ENCODE data around the gene ATF5.
"Not testable (repeated sequence)": the region's sequence is repeated elsewhere in the genome, so short reads cannot be mapped to it uniquely, and the experiment has no call there.

Gene ATF5

DNA sequence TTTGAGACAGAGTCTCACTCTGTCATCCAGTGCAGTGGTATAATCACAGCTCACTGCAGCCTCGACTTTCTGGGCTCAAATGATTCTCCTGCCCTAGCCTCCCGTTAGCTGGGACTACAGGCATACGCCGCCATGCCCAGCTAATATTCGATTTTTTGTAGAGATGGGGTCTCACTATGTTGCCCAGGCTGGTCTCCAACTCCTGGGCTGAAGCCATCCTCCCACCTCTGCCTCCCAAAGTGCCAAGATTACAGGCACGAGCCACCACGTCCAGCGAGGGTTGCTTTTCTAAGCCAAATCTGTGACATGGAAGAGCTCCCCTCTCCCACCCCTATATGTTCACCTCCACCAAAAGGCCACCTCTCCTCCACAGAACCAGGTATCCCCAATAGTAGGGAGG is 10.9 kb upstream of the ATF5 start:
- DNase-seq (ENCODE audit: extremely low read depth, low read depth), result no peak
- TF ChIP-seq, protein P1, sequence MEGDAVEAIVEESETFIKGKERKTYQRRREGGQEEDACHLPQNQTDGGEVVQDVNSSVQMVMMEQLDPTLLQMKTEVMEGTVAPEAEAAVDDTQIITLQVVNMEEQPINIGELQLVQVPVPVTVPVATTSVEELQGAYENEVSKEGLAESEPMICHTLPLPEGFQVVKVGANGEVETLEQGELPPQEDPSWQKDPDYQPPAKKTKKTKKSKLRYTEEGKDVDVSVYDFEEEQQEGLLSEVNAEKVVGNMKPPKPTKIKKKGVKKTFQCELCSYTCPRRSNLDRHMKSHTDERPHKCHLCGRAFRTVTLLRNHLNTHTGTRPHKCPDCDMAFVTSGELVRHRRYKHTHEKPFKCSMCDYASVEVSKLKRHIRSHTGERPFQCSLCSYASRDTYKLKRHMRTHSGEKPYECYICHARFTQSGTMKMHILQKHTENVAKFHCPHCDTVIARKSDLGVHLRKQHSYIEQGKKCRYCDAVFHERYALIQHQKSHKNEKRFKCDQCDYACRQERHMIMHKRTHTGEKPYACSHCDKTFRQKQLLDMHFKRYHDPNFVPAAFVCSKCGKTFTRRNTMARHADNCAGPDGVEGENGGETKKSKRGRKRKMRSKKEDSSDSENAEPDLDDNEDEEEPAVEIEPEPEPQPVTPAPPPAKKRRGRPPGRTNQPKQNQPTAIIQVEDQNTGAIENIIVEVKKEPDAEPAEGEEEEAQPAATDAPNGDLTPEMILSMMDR (IDR thresholded peaks at IDR 0.05; ENCODE audit: low read depth, low read length), result no peak

DNA sequence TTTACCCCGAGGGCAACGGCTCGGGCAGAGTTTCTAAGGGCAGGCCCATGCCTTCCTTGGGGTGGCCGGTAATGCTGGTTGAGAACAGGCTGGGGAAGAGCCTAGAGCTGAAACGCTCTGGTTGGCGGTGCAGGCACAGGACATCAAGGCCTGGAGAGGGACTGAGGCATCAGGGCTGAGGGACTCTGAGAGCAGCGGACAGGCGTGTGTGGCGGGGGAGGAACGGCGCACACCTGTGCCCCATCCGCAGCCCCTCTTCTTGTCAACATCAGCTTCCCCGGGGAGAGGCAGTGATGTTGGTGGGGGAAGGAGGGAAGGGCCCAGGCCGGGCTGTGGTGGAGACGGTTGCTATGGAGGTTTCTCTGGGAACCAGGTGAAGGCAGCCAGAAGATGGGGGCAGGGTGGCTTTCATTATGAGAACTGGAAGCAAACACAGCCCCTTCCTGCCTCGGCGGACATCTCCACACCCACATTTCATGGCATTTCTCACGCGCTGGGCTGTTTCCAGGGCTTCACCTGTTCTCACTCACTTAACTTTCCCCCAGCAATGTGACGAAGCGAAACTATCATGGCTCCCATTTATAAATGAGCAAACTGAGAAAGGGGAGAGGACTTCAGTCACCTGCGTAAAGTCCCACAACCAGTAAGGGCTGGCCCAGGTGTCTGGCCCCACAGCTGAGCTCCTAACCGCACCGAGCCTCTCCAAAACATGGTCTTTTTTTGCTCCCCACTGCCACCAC is 8.2 kb upstream of the ATF5 start:
- TF ChIP-seq, protein P1 (IDR thresholded peaks at IDR 0.05; ENCODE audit: low read depth, low read length), result no peak
- no peak for DNase-seq (ENCODE audit: extremely low read depth, low read depth)

DNA sequence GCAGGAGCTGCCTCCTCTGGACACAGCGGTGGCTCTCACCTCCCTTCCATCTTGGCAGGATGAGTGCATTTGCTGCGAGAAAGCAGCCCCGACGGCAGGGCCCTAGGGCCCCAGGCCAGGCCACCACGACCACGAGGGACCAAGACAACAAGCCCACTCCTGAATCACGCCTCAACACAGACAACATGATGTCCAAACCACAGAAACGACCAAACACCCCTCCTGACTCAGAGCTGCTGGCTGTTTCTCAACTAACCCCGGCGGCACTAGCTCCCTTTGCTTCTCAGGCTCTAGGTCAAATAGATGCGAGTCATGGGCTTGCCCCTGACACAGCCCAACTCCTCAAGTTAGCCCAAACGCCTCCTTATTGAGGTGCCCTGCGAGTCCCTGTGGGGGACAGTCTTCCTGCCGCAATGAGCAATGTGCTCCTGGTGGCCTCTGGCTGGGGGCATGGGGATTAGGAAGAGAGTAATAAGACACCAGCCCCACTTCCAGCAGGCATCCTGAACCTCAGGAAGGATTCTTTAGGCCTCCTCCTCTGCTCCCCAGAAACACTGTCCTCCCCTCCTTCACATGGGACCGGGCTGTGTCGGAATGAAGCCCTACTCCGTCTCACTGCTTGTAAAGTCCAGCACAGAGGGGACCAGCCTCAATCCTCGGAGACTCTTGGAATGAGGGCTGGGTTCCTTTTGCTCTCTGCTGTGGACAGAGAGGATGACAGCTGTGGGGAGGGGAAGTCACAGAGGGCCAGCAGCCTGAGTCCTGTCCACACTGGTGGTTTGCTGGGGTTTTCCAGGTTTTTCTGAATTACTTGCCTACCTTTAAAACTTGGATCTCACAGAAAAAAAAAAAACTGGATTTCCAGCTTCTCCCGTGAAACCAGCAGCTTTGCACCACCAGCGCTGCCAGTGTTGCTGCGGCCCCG is 6.9 kb upstream of the ATF5 start:
- peak; percentile 22 for DNase-seq (ENCODE audit: extremely low read depth, low read depth)
- TF ChIP-seq, protein P1 (IDR thresholded peaks at IDR 0.05; ENCODE audit: low read depth, low read length), result no peak

DNA sequence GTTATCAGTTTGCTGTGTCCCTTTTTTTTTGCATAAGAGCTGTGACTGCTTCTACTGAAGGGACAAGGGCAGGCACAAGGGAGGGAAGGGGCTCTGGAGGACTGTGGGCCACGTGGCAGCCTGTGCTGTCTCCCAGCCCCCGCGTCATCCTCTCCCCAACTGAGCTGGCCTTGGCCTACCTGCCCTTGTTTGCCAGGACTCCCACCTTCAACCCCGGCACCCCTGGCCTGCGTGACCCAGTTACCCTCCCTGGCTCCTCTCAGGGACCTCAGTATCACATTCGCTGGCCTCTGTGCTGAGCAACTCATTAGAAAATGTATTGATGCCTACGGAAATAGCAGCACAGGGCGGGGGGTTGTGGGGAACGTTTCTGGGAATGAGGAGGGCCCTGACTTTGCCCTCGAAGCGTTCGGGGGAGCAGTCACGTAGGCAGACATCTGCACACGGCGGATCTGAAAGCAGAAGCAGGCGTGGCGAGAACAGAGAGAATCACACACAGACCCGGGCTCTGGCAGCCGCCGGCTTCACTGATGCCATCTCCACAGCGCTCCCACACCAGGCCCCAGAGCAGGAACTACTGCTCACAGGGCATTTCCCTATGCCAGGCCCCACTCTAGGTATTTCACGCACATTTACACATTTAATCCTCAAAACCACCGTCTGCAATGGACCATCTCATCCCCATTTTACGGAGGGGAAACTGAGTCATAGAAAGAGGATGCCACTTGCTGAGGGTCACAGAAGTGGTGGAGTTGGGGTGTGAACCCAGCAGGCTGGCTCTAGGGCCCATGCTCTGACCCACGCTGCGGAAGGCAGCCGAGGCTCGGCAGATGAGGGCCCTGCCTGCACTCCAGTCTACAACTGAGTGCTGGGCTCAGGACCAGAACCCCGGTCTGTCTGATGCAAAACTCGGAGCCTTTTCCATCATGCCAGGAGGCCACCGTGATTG is 5.7 kb upstream of the ATF5 start:
- TF ChIP-seq, protein P1 (IDR thresholded peaks at IDR 0.05; ENCODE audit: low read depth, low read length), result no peak
- DNase-seq (ENCODE audit: extremely low read depth, low read depth), result no peak

DNA sequence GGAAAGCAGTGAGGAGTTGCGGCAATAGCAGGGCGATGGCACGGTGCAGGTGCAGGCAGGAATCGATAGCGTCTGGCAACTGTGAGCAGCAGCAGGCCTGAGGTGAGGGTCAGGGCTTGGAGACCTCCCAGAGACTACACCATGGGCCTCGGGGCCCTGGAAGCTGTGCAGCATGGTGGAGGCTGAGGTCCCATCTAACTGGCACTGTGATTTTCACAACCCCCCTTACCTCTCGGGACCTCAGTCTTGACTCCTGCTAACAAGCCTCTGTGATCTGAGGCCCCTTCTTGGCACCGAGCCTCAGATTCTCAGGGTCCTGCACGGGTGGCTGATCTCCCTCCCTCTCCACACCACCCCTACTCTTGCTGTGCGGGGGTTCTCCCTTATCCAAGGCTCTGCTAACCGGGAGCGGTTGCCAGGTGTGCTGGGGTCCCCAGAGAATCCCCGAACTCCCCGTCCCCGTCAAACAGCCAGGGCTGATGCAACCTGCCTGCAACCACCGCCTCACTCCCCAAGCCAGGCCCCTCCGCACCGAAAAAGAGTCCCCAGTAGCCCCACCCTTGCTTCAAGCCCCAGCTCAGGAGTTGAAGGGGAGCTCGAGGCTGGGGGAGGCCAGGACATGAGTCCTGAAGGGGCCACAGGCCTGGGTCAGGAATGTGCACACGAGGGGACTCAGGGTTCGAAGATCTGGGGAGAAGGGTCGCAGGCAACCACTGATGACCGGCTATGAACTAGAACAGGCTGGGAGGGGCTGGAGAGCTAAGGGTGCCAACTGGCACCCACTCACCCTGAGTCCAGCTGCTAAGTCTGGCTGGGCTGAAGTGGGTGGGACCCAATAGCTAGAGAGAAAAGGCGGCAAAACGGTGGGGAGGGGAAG is 4.8 kb upstream of the ATF5 start:
- DNase-seq (ENCODE audit: extremely low read depth, low read depth), result peak; percentile 7
- TF ChIP-seq, protein P1 (IDR thresholded peaks at IDR 0.05; ENCODE audit: low read depth, low read length), result no peak

DNA sequence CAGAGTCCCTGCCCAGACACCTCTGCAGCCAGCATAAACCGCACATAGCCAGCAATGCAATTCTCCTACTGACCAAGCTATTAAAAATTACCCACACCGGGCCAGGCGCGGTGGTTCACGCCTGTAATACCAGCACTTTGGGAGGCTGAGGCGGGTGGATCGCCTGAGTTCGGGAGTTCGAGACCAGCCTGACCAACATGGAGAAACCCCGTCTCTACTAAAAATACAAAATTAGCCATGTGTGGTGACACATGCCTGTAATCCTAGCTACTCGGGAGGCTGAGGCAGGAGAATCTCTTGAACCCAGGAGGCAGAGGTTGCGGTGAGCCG is 4.2 kb upstream of the ATF5 start:
- not testable (repeated sequence) for DNase-seq (ENCODE audit: extremely low read depth, low read depth)

DNA sequence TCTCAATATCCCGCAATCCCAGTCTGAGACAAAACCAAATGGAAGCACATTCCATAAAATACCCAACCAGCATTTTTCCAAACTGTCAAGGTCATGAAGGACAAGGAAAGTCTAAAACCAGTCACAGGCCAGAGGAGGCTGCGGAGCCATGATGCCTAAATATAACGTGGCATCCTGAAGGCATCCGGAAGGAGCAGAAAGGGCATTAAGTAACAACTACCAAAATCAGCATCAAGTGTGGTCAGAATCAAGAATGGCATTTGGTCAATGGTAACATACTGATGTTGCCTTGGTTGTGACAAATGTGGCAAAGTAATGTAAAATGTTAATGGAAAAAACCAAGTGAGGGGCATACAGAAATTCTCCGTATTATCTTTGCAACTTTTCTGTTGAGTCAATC is 3.5 kb upstream of the ATF5 start:
- TF ChIP-seq, protein P1 (IDR thresholded peaks at IDR 0.05; ENCODE audit: low read depth, low read length), result no peak

More for the DNA sequence above, 3.5 kb upstream of the ATF5 start:
- no peak for DNase-seq (ENCODE audit: extremely low read depth, low read depth)

Data from AG09319 (cell line).